Prostate gland (tissue), 2 donors: ENCODE measurements around the gene RILP. TPM values are rescaled to one million over a fixed set of nuclear protein-coding genes. Genes with fewer than 3 reads are reported as not detected.

ENCODE experiments used
- DNase-seq: peaks from one replicate; pipeline ENCODE4 v3.0.0-alpha.2; 2019; ENCODE audit warnings: low spot score
- H3K27ac ChIP-seq, 2 donors: fragments of 200-600 bp; sonication (generic); 2 replicates each; pipeline ENCODE4 v1.5.1; 2017 to 2019
- H3K27me3 ChIP-seq: fragments of 200-600 bp; sonication (generic); replicated peaks from 2 replicates; pipeline ENCODE4 v1.5.1; 2019; ENCODE audit not compliant: insufficient read depth
- H3K36me3 ChIP-seq, 2 donors: fragments of 200-600 bp; sonication (generic); 1 replicate in 1 of 2; 2 replicates in 1 of 2; pipeline versions ENCODE4 v1.5.1 to v1.8.1; 2017 to 2019
- H3K4me1 ChIP-seq: fragments of 200-600 bp; sonication (generic); replicated peaks from 2 replicates; pipeline ENCODE4 v1.5.1; 2019
- H3K4me3 ChIP-seq, 2 donors: fragments of 200-600 bp; sonication (generic); 2 replicates each; pipeline ENCODE4 v1.5.1; 2017 to 2019
- H3K9me3 ChIP-seq: fragments of 200-600 bp; sonication (generic); 2 replicates; pipeline ENCODE4 v1.5.1; 2017
- CTCF ChIP-seq, 4 experiments: fragments of 200-600 bp in 2 of 4; fragments of 450-650 bp in 2 of 4; sonication (generic) in 2 of 4; IDR thresholded peaks; 1 replicate in 3 of 4; 2 replicates in 1 of 4; pipeline ENCODE4 v1.5.1; 2016 to 2019; ENCODE audit warnings: antibody characterized with exemption in 4 of 4, mild to moderate bottlenecking in 2 of 4, moderate library complexity in 2 of 4
- POLR2A ChIP-seq: fragments of 450-650 bp; IDR thresholded peaks from one replicate; pipeline ENCODE4 v1.6.1; 2016; ENCODE audit warnings: antibody characterized with exemption, mild to moderate bottlenecking
- POLR2AphosphoS5 ChIP-seq: sonication (generic); formaldehyde crosslinking; IDR thresholded peaks from one replicate; pipeline ENCODE4 v1.6.1; 2017; ENCODE audit warnings: antibody characterized with exemption
- WGBS: methylation state at CpG from one replicate; pipeline ENCODE4 v1.1.5; 2018; 5-methylcytosine and 5-hydroxymethylcytosine counted together
- intact Hi-C: fragments of 100-400 bp; cut with DNase I; formaldehyde crosslinking; loops from one replicate; pipeline ENCODE4 v1.14.2; 2022
- total RNA-seq, 2 donors: library from RNA; depleted of rRNA; stranded (reverse); fragments of >200 nt; gene quantifications; one replicate each; pipeline ENCODE4 v1.1.0, GENCODE V29; 2016

The RILP gene
- total RNA-seq, 2 donors from 2014 or later, result 16.9 to 24.4 TPM

GRCh38 chr17:1611715-1612114, 38.0 kb downstream of the RILP start:
- WGBS, result 86% methylated on average over 10 of the region's 10 CpGs
- Histone ChIP-seq H3K9me3 (no peaks in the 10 kb centered on the region), H3K27me3 (no peaks in the 10 kb centered on the region), H3K27ac (no peak overlapping the region), H3K4me3 (no peak overlapping the region), H3K36me3 (no peaks in the 10 kb centered on the region), H3K4me1 (no peaks in the 10 kb centered on the region)
- TF ChIP-seq CTCF (IDR thresholded peaks at IDR 0.05) (no peak), POLR2A (no peak), POLR2AphosphoS5 (no peak)
- intact Hi-C loops, result no loop called here
- no peak for DNase-seq

GRCh38 chr17:1608676-1609075, 41.0 kb downstream of the RILP start:
- Histone ChIP-seq H3K27ac (no peak overlapping the region), H3K36me3 (no peaks in the 10 kb centered on the region), H3K9me3 (no peaks in the 10 kb centered on the region), H3K4me1 (no peaks in the 10 kb centered on the region), H3K27me3 (no peaks in the 10 kb centered on the region), H3K4me3 (no peak overlapping the region)
- intact Hi-C loops, result no loop called here
- no peak for DNase-seq
- WGBS, result 86% methylated on average over 7 of the region's 7 CpGs
- TF ChIP-seq CTCF (IDR thresholded peaks at IDR 0.05), result no peak
- TF ChIP-seq POLR2AphosphoS5, result no peak
- TF ChIP-seq POLR2A, result no peak

- no peak overlapping the region for H3K27ac ChIP-seq
- no peak for TF ChIP-seq POLR2AphosphoS5
- TF ChIP-seq POLR2A, result no peak
- TF ChIP-seq CTCF (IDR thresholded peaks at IDR 0.05), result no peak
- H3K4me1 ChIP-seq, result no peaks in the 10 kb centered on the region
- intact Hi-C loops, result no loop called here
- H3K36me3 ChIP-seq, result no peaks in the 10 kb centered on the region
- no peaks in the 10 kb centered on the region for H3K27me3 ChIP-seq
- no peaks in the 10 kb centered on the region for H3K9me3 ChIP-seq
- DNase-seq, result no peak
- WGBS, result 78% methylated on average over 5 of the region's 5 CpGs
- H3K4me3 ChIP-seq, result no peak overlapping the region
Measured at GRCh38 chr17:1607971-1608320, 41.7 kb downstream of the RILP start.

- no peak for DNase-seq
- no peak overlapping the region for H3K27ac ChIP-seq
- intact Hi-C loops, result no loop called here
- H3K36me3 ChIP-seq, result no peaks in the 10 kb centered on the region
- WGBS, result 83% methylated on average over 26 of the region's 26 CpGs
- no peaks in the 10 kb centered on the region for H3K4me1 ChIP-seq
- no peaks in the 10 kb centered on the region for H3K9me3 ChIP-seq
- no peak overlapping the region for H3K4me3 ChIP-seq
- TF ChIP-seq CTCF (IDR thresholded peaks at IDR 0.05) (no peak), POLR2AphosphoS5 (no peak), POLR2A (no peak)
- no peaks in the 10 kb centered on the region for H3K27me3 ChIP-seq
Measured at GRCh38 chr17:1606352-1606985, 43.2 kb downstream of the RILP start.

GRCh38 chr17:1605681-1606351, 43.9 kb downstream of the RILP start:
- intact Hi-C loops, result no loop called here
- Histone ChIP-seq H3K27ac (no peak overlapping the region), H3K4me3 (no peak overlapping the region), H3K27me3 (no peaks in the 10 kb centered on the region), H3K4me1 (no peaks in the 10 kb centered on the region), H3K36me3 (no peaks in the 10 kb centered on the region), H3K9me3 (no peaks in the 10 kb centered on the region)
- WGBS, result 88% methylated on average over 19 of the region's 19 CpGs
- TF ChIP-seq POLR2A, result no peak
- no peak for TF ChIP-seq CTCF (IDR thresholded peaks at IDR 0.05)
- no peak for TF ChIP-seq POLR2AphosphoS5
- DNase-seq, result no peak
